HG03060 (cell line): ENCODE measurements around the gene METRN.

Source experiments
- ATAC-seq: cut with Tn5 transposase; IDR thresholded peaks from one replicate; pipeline ENCODE4 v1.9.1; 2021; ENCODE audit warnings: low read depth, moderate number of reproducible peaks; ENCODE audit not compliant: unreplicated experiment

The METRN gene

GRCh38 chr16:767743-768235, 52.9 kb downstream of the METRN start:
- no peak for ATAC-seq

GRCh38 chr16:768428-768827, 53.5 kb downstream of the METRN start:
- ATAC-seq: no peak
